SKM-1 treated with dmso at 0.1 percent for 144 hours (cell line): ENCODE data around the gene TBCE.

Experiments
- DNase-seq: peaks from one replicate; lab custom pipeline; 2025; ENCODE audit not compliant: unreplicated experiment; lab: John Stamatoyannopoulos, UW

TBCE gene, protein sequence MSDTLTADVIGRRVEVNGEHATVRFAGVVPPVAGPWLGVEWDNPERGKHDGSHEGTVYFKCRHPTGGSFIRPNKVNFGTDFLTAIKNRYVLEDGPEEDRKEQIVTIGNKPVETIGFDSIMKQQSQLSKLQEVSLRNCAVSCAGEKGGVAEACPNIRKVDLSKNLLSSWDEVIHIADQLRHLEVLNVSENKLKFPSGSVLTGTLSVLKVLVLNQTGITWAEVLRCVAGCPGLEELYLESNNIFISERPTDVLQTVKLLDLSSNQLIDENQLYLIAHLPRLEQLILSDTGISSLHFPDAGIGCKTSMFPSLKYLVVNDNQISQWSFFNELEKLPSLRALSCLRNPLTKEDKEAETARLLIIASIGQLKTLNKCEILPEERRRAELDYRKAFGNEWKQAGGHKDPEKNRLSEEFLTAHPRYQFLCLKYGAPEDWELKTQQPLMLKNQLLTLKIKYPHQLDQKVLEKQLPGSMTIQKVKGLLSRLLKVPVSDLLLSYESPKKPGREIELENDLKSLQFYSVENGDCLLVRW

DNA sequence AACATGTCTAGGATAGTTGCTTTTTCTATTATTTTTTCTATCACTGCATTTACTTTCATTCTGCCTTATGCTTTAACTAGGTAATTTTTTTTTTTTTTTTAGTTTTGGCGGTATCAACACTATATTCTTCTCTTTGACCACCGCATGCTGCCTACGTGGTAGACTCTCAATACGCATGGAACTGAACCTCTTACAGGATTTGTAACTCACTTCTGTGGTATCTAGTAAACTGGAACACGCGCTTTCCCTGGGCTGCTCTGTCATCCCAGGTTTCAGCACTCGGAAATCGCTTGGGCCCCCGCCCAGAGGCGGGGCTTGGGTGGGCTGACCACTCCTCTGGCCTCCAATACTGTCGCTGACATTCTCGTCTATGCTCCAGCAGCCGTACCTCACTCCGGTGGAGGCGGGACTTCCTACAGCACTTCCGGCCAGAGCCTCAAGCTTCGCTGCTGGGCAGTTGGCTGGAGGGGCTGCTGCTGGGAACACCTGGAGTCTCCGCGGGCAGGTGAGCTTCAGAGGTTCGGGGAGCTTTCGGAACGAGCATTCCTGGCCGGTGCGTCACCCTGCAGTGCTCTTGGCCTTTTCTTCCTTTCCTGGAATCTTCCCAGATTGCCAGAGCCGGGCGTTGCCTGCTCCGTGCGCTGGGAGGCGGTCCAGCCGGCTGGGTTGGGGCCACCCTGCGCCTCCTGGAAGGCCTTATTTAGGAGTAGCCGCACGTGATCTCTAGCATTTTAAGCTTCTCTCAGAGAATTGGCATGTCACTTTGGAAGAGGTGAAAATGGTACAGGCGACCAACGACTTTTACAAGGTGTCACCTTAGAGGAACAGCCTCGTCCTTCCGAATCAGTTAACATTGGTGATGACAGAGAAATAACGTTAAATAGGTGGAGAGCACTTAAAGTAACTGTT lies at the start of gene TBCE:
Gene TBCE, plus strand, starts transcription at position 428 of the 909 bp plus-strand sequence. CDS start 12,623 bp downstream, outside the sequence.
- peak; percentile 99 for DNase-seq

DNA sequence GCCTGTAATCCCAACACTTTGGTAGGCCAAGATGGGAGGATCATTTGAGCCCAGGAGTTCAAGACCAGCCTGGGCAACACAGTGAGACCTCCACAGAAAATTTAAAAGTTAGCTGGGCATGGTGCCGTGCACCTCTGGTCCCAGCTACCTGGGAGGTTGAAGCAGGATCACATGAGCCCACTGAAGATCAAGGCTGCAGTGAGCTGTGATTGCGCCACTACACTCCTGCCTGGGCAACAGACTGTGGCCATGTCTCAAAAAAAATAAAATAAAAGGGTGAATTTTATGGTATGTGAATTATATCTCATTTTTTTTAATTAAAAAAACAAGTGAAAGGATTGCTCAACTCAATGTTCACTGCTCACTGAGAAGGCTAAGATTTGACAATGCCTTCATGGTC lies 48.0 kb upstream of the TBCE start:
- DNase-seq, result no peak

DNA sequence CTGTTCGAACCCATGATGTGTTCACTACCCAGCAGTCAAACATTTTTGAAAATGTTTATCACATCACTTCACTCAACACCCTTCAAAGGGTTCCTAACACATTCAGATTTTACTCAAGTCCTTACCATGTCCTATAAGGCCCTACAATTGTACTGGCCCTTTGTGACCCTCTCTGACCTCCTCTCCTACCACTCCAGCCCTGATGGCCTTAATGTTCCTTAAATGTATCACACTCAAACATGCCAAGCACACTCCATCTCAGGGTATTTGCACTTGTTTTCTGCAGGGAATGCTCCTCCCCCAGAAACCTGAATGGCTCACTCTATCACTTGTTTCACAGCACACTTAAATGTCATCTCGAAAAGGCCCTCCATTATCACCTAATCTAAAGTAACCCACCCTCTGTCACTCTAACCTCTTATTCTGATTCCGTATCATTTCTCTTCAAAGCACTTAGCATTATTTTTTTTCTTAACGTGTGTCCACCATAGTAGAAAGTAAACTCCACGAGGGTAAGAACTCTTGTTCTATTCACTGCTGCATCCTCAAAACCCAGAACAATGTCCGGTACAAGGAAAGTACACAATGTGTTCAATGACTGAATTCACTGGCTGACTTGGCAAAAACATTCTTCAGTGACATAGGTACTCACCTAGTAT lies 46.6 kb upstream of the TBCE start:
- DNase-seq, result no peak

DNA sequence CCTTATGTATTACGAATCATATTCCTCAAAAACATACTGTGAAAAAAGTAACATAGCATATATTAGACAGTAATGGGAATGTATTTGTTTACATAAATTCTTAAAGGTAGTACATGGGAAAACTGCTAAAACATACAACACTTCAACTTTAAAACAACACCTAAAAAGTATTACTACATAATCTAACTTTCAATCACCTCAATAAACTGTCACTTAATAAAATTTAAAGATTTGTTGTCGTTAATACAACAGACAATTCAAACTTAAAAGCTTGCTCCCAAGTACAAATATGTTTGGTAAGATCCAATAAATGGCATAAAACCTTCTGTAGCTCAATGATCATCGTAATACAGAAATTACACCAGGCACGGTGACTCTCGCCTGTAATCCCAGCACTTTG lies 42.9 kb upstream of the TBCE start:
- no peak for DNase-seq

DNA sequence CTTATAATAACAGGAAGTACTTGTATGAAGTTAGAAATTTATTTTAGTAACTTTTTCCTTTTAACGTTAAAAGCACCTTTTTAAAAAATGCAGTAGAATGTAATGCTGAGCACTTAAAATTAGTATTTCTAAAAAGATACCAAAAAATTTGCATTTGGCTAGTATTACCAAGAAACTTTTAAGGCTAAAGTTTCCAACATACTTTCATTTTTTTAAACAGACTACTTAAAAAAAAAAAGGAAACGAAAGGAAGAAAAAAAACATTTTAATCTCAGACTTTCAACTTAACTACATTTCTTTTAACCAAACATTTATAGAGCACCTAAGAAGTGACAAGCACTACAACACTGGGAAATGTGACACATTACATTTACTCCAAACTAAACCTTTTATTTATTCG lies 42.1 kb upstream of the TBCE start:
- no peak for DNase-seq

DNA sequence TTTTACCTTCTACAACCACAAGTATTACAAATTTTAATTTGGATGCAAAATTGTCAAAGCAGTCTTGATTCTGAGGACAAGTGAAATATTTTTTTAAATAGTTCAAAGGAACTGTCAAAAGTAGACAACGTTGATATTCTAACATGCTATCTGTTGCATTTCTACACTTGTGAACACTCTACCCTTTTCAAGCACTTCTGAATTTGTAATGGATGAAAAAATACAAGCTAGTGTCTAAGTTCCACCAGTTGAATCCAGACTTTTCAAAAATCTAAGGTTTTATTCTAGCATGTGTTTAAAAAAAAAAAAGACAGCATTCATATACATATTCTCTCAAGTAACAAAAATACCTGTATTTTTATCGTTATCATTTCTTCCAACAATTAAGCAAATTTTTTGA lies 41.4 kb upstream of the TBCE start:
- DNase-seq, result no peak

DNA sequence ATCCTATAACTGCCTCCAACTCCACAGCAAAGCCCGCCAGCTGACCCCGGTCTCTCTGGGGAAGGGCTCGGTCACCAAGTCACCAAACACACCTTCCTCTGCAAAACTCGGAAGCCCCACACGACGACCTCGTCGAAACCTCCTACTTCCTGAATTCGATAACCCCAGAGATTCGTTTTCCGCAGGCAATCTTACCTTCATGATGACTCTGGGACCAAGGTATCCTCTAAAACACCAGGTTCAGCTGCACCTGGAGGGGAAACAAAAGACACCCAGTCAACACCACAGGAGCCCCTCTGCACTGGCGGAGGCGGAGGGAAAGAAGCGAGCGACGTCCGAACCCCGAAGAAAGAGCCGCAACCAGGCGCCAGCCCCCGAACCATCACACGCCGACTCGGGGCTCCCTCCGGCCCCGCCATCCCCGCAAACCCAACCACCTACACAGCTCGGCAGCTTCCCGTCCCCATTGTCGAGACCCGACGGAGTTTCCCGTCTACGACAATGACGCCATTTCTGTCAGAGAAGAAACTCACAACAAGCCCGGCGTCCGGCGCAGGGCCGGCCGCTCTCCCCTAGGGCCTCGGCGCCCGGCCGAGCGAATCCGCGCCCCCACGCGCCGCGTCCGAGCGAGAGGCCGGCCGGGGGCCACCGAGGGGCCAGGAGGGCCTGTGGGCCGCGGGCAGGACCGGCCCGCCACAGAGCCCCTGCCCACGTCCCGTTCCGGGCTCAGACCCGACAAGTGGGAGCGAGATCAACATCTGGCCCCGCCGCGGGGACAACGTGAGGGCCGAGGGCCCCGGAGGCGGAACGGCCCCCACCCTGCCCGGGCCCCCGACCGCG lies 40.3 kb upstream of the TBCE start:
- DNase-seq, result peak; percentile 69

DNA sequence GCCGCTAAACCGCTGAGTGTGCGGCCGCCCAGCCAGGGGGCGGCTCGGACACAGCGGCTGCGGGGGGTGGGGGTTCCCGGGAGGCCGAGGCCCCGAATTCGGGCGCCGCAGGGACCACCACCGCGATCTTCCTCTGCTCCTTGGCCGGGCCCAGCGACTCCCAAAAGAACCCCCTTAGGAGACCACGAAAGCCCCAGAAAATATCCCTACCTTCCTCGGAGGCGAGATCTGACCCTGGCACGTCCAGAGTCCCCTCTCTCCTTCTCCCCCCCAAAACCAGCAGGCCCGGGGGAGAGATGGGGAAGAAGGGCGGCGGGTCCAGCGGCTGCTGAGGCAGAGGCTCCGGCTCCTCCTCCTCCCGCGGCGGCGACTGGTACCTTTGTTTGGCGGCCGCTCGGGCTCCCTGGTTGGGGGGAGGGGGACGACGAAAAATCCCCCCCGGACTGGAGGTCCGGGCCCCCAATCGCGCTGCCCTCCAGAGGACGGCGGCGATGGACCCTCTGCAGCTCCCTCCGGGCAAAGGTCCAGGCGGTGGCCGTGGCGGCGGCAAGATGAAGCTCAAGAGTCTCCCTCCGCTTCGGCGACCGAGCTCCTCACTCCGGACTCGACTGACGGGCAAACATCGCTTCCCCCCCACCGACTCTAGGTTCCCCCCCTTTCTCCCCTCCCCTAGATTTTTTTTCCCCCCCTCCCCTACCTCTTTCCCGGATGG lies 39.5 kb upstream of the TBCE start, which contains the start of gene ARID4B:
Gene ARID4B, minus strand, starts transcription at position 621 of the 712 bp plus-strand sequence. CDS start 1,260 bp downstream, outside the sequence.
- DNase-seq, result peak; percentile 54

DNA sequence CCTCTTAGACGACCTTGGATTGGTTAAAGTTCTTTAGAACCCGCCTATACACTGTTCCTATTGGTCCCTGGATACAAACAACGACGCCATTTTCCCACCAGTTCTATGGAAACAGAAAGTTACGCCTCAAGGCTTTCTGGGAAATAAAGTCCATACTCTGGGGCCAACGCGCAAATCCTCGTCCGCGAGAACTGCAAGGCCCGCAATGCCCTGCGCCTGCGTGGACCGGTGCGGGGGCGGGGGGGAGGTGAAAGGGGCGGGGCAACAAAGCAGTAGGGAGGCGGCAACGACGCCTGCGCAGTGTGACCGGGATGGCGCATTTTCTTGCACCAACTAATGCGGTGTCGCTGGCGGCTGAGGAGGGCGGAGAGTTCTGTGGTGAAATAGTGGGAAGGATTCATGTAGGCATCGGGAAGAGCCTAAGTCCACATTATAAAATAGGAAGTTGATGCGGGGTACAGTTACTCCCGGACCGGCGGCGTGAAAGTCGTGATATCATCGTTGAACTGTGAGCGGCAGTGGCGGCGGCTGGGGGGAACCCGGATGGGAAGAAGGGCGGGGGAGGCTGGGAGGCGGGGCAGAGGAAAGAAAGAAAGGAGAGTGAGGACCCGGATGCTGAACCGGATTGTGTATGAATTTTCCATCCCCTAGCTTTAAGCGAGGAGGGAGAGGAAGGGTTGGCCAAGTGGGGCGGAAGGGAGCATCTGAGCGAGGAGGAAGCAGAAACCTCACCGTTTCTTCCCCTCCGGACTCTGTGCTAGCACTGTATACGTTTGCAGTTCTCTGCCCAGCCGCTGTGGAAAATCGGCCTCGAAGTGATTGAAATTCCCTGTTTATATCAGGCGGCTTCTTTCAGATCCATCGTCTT lies 38.7 kb upstream of the TBCE start, which contains the start of gene GGPS1:
Gene GGPS1, plus strand, starts transcription at position 300 of the 868 bp plus-strand sequence. CDS start 6,695 bp downstream, outside the sequence.
- peak; percentile 100 for DNase-seq

DNA sequence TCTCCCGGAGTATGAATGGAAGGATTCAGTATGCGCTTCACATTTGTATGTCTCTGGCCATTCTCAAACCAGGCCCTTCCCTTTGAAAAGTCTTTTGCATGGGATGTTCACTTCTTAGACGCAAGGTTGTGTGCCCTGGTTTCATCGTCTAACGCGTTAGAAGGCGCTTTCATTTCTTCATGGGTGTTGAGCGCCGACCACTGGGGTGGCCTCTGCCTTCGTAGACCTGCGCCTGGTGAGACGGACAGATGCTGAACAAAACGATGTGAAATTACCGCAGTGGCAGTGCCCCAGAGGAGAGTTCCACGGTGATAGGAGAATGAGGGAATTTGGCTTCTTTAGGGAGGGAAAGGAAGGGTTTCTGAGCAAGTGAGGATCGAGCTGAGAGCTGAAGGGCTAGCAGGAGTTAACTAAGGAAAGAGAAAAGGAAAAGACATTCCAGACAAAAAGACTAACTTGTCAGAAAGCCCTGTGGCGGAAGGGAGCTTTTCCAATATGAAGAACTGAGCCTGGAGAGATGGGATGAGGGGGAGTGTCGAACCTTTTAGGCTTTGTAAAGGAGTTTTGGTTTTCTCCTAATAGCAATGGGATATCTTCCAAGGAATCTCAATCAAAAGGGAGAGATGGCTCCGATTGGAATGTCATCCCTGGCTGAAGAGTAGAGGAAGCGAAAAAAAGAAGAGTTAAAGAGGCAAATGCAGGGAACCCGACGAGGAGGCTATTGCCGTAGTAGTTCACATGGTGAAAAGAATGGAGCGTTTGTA lies 37.9 kb upstream of the TBCE start:
- DNase-seq, result no peak

DNA sequence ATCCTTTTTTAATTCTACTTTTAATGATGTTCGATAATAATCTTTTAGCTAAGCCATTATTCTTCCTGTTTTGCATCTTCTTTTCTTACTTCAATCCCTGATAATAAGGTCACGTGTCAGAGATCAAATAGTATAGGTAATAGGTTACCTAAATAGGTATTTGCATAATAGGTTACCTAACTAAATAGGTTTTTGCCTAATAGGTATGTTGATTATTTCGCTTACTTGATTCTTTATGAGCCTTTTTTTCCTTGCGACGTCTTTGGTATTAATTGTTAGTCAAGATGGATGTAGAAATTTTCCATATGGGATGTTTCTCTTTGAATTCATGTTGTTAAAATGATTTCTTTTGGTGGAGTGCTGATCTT lies 36.3 kb upstream of the TBCE start:
- no peak for DNase-seq

DNA sequence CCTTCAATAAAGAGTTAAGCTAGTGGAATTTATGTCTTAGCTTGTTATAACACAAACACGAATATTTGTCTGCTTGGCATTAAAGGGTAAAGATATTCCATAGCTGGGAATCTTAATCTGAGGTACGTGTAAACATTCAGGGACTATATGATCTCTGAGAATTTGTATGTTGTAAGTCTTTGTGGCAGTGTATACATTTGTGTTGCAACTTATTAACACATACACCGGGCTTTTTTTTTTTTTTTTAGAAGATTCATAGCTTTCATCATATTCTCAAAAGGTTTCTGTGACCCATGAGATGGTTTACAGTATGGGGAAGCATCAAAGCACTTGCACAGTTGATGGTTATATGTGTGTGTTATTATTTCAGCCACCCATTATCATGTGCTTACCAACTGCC lies 35.8 kb upstream of the TBCE start:
- no peak for DNase-seq

DNA sequence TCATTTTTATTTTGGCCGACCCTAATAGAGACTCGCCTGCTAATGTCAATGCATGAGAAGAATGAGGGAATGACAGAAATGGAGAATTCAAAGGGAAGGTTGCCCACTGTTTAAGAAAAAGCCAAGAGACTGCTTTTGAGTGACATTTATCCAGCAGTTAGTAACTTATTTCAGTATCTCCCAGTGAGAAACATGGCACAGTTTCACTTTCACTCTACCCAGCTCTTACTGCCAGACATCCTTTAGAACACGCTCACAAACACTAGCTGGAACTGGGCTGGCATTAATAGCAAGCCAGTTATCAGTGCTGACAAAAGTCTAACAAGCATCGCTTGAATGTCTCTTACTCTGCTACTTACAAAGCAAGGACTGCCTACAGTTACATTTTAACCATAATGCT lies 30.3 kb upstream of the TBCE start:
- DNase-seq, result no peak

DNA sequence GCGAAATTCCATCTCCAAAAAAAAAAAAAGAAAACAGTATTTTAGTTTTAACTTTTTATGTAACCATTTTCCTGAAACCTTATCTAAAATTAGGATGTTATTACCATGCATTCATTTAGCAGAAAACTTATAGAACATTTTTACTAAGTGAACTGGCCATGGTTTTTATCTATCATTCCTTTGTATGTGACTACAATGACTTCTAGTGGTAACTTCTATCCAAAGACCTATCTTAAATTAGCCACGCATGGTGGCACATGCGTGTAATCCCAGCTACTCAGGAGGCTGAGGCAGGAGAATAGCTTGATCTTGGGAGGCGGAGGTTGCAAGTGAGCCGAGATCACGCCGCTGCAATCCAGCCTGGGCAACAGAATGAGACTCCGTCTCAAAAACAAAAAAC lies 27.5 kb upstream of the TBCE start:
- no peak for DNase-seq

DNA sequence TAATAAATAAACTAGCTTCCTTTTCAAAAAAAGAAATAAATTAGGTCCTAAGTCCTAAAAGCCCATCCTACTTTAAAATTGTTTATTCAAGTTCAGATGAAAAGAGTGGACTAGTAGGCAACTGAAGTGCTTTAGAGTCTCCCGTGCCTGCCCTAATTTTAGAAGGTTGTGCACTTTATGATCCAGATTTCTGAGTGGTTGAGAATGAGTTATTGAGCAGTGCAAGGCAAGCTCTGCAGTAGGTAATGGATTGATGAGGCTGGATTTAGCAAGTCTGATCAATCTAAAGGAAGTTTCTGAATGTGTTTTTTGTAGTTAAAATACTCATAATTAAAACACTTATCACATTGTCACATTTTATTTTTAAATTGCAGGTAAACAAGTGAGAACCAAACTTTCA lies 25.9 kb upstream of the TBCE start:
- no peak for DNase-seq

DNA sequence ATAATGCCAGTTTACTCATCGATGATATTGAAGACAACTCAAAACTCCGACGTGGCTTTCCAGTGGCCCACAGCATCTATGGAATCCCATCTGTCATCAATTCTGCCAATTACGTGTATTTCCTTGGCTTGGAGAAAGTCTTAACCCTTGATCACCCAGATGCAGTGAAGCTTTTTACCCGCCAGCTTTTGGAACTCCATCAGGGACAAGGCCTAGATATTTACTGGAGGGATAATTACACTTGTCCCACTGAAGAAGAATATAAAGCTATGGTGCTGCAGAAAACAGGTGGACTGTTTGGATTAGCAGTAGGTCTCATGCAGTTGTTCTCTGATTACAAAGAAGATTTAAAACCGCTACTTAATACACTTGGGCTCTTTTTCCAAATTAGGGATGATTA lies 25.2 kb upstream of the TBCE start:
- DNase-seq, result no peak

DNA sequence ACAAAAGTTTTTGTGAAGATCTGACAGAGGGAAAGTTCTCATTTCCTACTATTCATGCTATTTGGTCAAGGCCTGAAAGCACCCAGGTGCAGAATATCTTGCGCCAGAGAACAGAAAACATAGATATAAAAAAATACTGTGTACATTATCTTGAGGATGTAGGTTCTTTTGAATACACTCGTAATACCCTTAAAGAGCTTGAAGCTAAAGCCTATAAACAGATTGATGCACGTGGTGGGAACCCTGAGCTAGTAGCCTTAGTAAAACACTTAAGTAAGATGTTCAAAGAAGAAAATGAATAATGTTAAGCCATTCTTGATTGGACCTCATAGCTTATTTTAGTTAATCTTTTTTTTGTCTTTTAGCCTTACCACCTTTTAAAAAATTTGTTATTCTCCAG lies 24.8 kb upstream of the TBCE start:
- DNase-seq, result no peak

DNA sequence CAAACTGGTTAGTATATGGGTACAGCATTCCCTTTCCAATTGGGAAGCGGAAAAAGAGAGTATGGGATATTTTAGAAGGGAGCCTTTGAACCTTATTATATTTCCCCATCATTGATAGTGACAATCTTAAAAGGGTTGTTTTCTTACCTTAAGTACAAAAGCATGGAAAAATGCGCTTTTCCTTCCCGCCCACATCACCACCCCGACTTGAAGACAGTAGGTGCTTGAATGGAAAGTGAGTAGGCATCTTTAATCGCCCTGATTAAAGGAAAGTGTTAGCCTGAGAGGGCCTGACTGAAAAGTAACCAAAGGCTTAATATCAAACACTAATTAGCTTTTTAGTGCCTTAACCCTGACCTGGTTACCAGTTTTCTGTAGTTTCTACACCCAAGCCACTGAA lies 23.5 kb upstream of the TBCE start:
- DNase-seq, result no peak
